HG03025 (cell line): ENCODE data around the gene SPAG7.
A peak's percentile ranks its signal among the peaks of the same experiment; 100 is the strongest.

ENCODE experiments used
- ATAC-seq: cut with Tn5 transposase; IDR thresholded peaks from one replicate; pipeline ENCODE4 v1.9.1; 2021; ENCODE audit warnings: mild to moderate bottlenecking, moderate library complexity; ENCODE audit not compliant: unreplicated experiment, low FRiP score

Gene SPAG7

GRCh38 chr17:4950746-4951204 is 16.8 kb downstream of the SPAG7 start, which contains the start of gene ENO3:
Gene ENO3, plus strand, starts transcription at chr17:4951119. Its CDS starts 711 bp downstream, at chr17:4951830.
- no peak for ATAC-seq

GRCh38 chr17:4950075-4950745 is 17.4 kb downstream of the SPAG7 start:
- ATAC-seq: peak; percentile 10

DNA sequence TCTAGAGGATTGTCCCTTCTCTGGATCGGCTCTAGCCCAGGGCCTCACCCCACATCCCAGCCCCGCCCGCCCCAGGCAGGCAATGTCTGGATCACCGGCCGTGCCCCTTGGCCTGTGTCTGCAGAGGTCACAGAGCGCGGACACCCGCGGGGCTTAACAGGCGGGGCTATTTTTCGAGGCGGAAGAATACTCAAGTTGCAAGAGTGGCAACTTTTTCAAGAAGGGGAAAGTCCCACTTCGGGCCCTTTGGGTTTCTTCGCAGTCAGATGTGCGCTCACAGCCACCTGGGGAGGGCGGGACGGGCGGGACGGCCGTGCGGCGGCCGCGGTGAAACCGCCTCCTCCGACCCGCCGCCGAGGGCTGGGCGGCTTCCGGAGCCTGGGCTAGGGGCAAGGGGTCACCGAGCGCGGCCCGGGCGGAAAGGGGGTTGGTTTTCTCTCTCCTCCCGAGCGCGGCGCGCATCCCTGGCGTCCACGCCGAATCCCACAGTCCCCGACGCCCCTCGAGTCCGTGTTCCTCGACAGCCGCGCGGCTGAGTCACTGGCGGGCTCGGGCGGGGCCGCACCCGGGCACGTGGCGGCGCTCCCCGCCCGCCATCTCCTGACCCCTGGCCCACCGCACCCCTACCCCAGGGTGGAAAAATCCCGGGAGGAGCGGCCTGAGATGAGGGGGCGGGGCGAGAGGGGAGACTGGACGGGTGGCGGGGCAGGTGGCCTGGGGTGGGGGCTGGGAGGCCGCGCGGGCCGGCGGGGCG is 18.1 kb downstream of the SPAG7 start:
- peak; percentile 20 for ATAC-seq

DNA sequence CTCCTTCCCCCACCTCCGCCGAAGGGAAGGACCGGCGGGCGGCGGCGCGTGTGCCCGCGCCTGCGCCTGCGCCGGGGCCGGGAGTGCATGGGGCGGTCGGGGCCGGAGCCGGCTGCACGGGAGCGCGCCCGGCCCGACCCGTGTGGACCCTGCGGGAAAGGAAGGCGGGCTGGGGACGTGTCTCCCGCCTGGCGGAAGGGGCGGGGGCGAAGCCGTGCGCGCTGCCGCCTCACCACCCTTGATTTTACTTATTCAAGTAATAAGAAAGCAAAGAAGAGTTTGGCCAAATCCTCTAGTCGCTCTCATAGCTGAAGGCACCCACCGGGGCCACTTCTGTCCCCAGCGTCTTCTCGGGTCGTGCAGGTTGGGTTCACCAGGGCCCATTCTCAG is 18.7 kb downstream of the SPAG7 start:
- peak; percentile 29 for ATAC-seq

DNA sequence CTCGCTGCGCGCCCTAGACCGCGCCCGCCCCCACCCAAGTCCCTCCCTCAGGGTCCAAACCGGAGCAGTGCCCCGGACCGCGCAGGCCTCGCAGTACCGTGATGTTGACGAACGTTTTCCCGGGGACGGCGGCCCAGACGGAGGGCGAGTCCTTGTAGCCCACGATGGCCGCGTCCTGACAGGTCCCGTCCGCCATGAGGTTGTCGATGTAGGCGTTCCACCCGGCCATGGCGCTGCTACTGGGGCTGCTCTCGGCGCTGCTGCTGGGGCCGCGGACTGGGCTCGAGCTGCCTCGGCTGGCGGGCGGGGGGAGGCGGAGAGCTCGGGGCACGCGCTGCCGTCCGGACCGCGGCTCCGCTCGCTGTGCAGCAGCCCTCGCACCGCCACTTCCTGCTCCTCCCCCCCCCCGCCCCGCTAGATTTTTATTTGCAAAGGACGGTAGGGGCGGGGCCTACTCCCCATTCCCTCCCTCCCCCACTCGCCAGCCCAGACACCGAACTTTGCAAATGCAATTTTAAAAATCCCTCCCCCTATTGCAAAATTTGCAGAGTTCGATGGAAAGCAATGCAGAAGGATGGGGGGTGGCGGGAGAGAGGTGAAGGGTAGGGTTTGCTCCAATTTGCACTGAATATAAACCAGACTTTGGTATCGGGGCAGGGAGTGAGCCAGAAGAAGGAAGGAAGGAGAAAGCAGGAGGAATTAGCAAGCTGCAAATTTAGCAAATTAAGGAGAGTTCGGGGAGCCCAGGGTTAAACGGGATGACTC is 19.3 kb downstream of the SPAG7 start, which contains the start of gene PFN1:
Gene PFN1 (minus strand): TSS at position 365 of the 765 bp plus-strand sequence. CDS start 136 bp downstream, at position 229.
- ATAC-seq: peak; percentile 22

- peak; percentile 19 for ATAC-seq
These were observed 20.0 kb downstream of the SPAG7 start for GRCh38 chr17:4947411-4948165.

- no peak for ATAC-seq
These were observed 20.6 kb downstream of the SPAG7 start for GRCh38 chr17:4947010-4947410.

- no peak for ATAC-seq
These were observed 21.2 kb downstream of the SPAG7 start for GRCh38 chr17:4946312-4946976.

- no peak for ATAC-seq
These were observed 21.7 kb downstream of the SPAG7 start for GRCh38 chr17:4945944-4946280.

GRCh38 chr17:4945176-4945943 is 22.3 kb downstream of the SPAG7 start:
- ATAC-seq: no peak

DNA sequence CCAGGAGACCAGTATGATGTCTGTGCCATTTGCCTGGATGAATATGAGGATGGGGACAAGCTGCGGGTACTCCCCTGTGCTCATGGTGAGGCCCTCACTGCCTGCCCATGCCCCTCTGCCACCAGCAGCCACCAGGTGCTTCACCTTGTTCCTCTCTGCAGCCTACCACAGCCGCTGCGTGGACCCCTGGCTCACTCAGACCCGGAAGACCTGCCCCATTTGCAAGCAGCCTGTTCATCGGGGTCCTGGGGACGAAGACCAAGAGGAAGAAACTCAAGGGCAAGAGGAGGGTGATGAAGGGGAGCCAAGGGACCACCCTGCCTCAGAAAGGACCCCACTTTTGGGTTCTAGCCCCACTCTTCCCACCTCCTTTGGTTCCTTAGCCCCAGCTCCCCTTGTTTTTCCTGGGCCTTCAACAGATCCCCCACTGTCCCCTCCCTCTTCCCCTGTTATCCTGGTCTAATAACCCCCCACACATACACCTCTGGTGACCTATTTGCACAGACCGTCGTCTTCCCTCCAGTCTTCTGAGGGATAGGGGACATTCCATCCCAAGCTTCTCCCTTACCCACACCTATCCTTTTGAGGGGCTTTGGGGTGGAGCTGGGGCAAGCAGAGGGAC is 23.0 kb downstream of the SPAG7 start:
- ATAC-seq: no peak

- ATAC-seq: no peak
These were observed 23.5 kb downstream of the SPAG7 start for GRCh38 chr17:4944163-4944553.

GRCh38 chr17:4942760-4943508 is 24.7 kb downstream of the SPAG7 start:
- ATAC-seq: no peak

- ATAC-seq: no peak
These were observed 26.4 kb downstream of the SPAG7 start for GRCh38 chr17:4941319-4941610.

DNA sequence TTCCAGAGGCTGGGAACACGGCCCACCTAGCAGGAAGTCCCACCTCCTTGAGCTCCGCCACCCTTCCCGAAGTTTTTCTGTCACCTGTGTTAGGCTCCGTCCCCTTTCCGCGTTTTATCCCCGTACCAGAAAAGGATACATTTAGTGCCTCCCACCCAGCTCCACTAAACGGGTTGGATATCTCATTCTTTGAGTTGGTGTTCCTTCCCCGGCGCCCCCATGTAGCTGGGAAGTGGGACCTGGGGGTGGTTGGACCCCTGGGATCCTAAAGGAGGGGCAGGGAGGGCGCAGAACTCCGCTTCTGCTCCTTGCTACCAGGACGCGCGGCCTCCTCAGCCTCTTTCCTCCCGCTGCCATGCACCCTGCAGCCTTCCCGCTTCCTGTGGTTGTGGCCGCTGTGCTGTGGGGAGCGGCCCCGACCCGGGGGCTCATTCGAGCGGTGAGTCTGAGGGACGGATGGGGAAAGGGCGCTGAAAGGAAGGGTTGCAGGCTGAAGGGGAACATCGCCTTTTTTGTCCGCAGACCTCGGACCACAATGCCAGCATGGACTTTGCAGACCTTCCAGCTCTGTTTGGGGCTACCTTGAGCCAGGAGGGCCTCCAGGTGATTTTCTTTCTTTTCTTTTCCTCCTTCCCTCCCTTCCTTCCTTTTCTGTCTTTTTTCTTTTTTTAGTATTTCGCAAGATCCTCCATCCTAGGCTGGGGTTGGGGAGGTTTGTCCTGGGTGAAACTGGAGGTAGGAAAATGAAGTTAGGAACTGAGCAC is 26.9 kb downstream of the SPAG7 start:
- no peak for ATAC-seq

DNA sequence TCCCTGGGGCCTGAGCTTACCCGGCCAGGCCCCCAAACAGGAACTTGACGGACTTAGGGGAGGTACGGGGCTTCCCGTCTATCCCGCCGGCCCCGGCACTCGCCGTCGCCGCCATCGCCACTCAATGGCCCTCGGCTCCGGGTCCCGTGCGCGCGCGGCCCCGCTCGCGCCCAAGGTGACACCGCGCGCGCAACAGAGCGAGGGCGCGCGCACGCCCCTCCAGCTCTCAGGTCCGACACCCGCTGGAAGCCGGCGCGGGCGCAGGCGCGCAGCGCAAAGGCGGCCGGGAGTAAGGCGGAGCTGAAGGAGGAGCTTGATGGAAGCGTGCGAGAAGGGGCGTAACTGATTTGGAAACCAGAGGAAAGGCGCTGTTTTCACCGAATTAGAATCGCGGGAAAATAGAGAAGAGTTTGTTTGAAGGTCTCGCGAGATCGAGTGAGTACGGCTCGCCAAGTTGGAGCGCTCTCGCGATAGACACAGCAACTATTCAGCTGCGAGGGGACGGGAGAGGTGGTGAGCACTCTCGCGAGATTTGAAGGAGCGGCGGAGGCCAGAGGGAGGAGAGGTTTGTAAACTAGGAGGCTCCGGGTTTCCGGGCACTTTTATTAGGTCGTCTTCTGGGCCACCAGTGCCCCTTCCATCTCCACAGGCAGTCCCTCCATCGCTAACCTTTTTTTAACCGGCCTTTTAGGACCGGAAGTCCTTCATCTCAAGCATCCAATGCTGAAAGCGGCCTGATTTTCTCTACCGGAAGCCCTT is 27.6 kb downstream of the SPAG7 start, which contains the start of the genes RNF167 and SLC25A11:
Gene RNF167 (plus strand): TSS at position 473 of the 759 bp plus-strand sequence. CDS start 642 bp downstream, outside the sequence.
Gene SLC25A11 (minus strand): TSS at position 251 of the 759 bp plus-strand sequence. CDS start 136 bp downstream, at position 115.
- ATAC-seq: peak; percentile 71

GRCh38 chr17:4939546-4939795 is 28.1 kb downstream of the SPAG7 start:
- ATAC-seq: peak; percentile 7
